ENCODE measurements around the gene PBX3. TPM values are rescaled to one million over a fixed set of nuclear protein-coding genes. Genes with fewer than 3 reads are reported as not detected.

The PBX3 gene
- total and polyA plus RNA-seq, 10 donors: 7.2 to 58.4 (median 34.1) TPM

GRCh38 chr9:125904155-125904851, 157.1 kb downstream of the PBX3 start:
- Histone ChIP-seq H3K27me3 (replicated peaks in 1 of 7) (no peaks in the 10 kb centered on the region), H3K36me3 (no peaks in the 10 kb centered on the region), H3K4me3 (no peak overlapping the region), H3K4me1 (peaks cover 0 to 38% (median 4%) of the 10 kb centered on the region in 6 donors), H3K27ac (peak overlapping the region in 4 of 8 donors; percentile 23 to 61 (median 41)), H3K9me3 (no peaks in the 10 kb centered on the region)
- TF ChIP-seq POLR2AphosphoS5 (IDR thresholded peaks at IDR 0.05): no peak
- no peak for TF ChIP-seq CTCF (IDR thresholded peaks at IDR 0.05 in 8 of 11, conservative IDR thresholded peaks at IDR 0.05 in 3 of 11)
- no peak for TF ChIP-seq POLR2A (IDR thresholded peaks at IDR 0.05)
- 59 to 70% (median 62%) methylated on average over 5 of the region's 5 CpGs for WGBS, 5 donors
- intact Hi-C loops (cut with DNase I; ENCODE audit: low total_unique reads): no loop called here
- DNase-seq: no peak

GRCh38 chr9:125906144-125906543, 159.0 kb downstream of the PBX3 start:
- WGBS, 5 donors: 48 to 68% (median 61%) methylated on average over 1 of the region's 1 CpG
- intact Hi-C loops (cut with DNase I; ENCODE audit: low total_unique reads): no loop called here
- DNase-seq: no peak

GRCh38 chr9:125906893-125907292, 159.7 kb downstream of the PBX3 start:
- no peak for DNase-seq
- intact Hi-C loops (cut with DNase I; ENCODE audit: low total_unique reads): no loop called here
- TF ChIP-seq POLR2AphosphoS5 (IDR thresholded peaks at IDR 0.05): no peak
- Histone ChIP-seq H3K4me1 (peaks cover 0 to 38% (median 4%) of the 10 kb centered on the region in 6 donors), H3K36me3 (no peaks in the 10 kb centered on the region), H3K9me3 (no peaks in the 10 kb centered on the region), H3K27me3 (replicated peaks in 1 of 7) (no peaks in the 10 kb centered on the region), H3K27ac (no peak overlapping the region), H3K4me3 (no peak overlapping the region)
- WGBS, 5 donors: 80 to 90% (median 86%) methylated on average over 1 of the region's 1 CpG

More at GRCh38 chr9:125906144-125906543, 159.0 kb downstream of the PBX3 start:
- Histone ChIP-seq H3K27ac (no peak overlapping the region), H3K9me3 (no peaks in the 10 kb centered on the region), H3K4me1 (peaks cover 0 to 38% (median 4%) of the 10 kb centered on the region in 6 donors), H3K27me3 (replicated peaks in 1 of 7) (no peaks in the 10 kb centered on the region), H3K4me3 (no peak overlapping the region), H3K36me3 (no peaks in the 10 kb centered on the region)
- TF ChIP-seq POLR2A (IDR thresholded peaks at IDR 0.05) (no peak), POLR2AphosphoS5 (IDR thresholded peaks at IDR 0.05) (no peak), CTCF (IDR thresholded peaks at IDR 0.05 in 8 of 11, conservative IDR thresholded peaks at IDR 0.05 in 3 of 11) (no peak)

GRCh38 chr9:125908136-125908535, 161.0 kb downstream of the PBX3 start:
- Histone ChIP-seq H3K36me3 (no peaks in the 10 kb centered on the region), H3K4me1 (peaks cover 0 to 33% (median 4%) of the 10 kb centered on the region in 6 donors), H3K27me3 (replicated peaks in 1 of 7) (no peaks in the 10 kb centered on the region), H3K27ac (no peak overlapping the region), H3K9me3 (no peaks in the 10 kb centered on the region), H3K4me3 (no peak overlapping the region)
- WGBS, 5 donors: 86 to 92% (median 89%) methylated on average over 4 of the region's 4 CpGs
- no peak for DNase-seq
- TF ChIP-seq POLR2A (IDR thresholded peaks at IDR 0.05) (no peak), CTCF (IDR thresholded peaks at IDR 0.05 in 8 of 11, conservative IDR thresholded peaks at IDR 0.05 in 3 of 11) (no peak), POLR2AphosphoS5 (IDR thresholded peaks at IDR 0.05) (no peak)
- intact Hi-C loops (cut with DNase I; ENCODE audit: low total_unique reads): no loop called here
